ENCODE measurements around the gene CRYL1.

DNA sequence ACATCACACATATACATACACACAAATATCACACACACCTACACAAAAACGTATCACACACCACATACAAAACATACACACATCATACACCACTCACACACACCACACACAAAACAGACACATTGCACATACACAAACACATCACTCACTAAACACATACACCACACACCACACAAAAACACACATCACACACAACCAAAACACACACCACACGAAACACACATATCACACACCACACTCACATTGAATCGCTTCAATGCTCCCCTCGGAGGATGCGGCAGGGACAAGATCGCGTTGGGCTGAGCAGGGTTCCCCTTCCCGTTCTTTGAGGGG lies 131.5 kb downstream of the CRYL1 start:
- TF ChIP-seq, protein P1, sequence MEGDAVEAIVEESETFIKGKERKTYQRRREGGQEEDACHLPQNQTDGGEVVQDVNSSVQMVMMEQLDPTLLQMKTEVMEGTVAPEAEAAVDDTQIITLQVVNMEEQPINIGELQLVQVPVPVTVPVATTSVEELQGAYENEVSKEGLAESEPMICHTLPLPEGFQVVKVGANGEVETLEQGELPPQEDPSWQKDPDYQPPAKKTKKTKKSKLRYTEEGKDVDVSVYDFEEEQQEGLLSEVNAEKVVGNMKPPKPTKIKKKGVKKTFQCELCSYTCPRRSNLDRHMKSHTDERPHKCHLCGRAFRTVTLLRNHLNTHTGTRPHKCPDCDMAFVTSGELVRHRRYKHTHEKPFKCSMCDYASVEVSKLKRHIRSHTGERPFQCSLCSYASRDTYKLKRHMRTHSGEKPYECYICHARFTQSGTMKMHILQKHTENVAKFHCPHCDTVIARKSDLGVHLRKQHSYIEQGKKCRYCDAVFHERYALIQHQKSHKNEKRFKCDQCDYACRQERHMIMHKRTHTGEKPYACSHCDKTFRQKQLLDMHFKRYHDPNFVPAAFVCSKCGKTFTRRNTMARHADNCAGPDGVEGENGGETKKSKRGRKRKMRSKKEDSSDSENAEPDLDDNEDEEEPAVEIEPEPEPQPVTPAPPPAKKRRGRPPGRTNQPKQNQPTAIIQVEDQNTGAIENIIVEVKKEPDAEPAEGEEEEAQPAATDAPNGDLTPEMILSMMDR (IDR thresholded peaks at IDR 0.05) = no peak
- TF ChIP-seq POLR2A (IDR thresholded peaks at IDR 0.05) = no peak

All from transverse colon (tissue), 3 donors.